CD8-positive, alpha-beta memory T cell (primary cell): Measurements from ENCODE around the gene KBTBD2. TPM values are rescaled to one million over a fixed set of nuclear protein-coding genes. Genes with fewer than 3 reads are reported as not detected.
"Not testable (repeated sequence)": the region's sequence is repeated elsewhere in the genome, so short reads cannot be mapped to it uniquely, and the experiment has no call there.

ENCODE experiments used
- CTCF ChIA-PET: fragments of 350-600 bp; sonication (Branson Sonifier 250); formaldehyde crosslinking; loops from one replicate; lab custom pipeline; 2021; ENCODE audit warnings: antibody characterized with exemption; lab: Charles Lee
- POLR2A ChIA-PET: fragments of 350-600 bp; sonication (Branson Sonifier 250); formaldehyde crosslinking; loops from one replicate; lab custom pipeline; 2021; ENCODE audit warnings: antibody characterized with exemption; lab: Charles Lee
- DNase-seq, 5 donors: peaks; one replicate each; pipeline versions ENCODE4 v3.0.0 to v3.0.0-alpha.2; 2020 to 2022; ENCODE audit warnings: mixed read lengths in 1 of 5
- H3K27ac ChIP-seq: one replicate; pipeline ENCODE4 v1.7.0; 2013; ENCODE audit warnings: low read depth, mild to moderate bottlenecking, low read length, moderate library complexity
- H3K27me3 ChIP-seq: 2 replicates; pipeline ENCODE4 v1.7.0; 2013; ENCODE audit warnings: low read length, mild to moderate bottlenecking; ENCODE audit not compliant: insufficient read depth, poor library complexity, severe bottlenecking
- H3K36me3 ChIP-seq: 2 replicates; pipeline ENCODE4 v1.7.0; 2013; ENCODE audit warnings: mild to moderate bottlenecking, low read length, moderate library complexity; ENCODE audit not compliant: insufficient read depth
- H3K4me1 ChIP-seq: 2 replicates; pipeline ENCODE4 v1.7.0; 2013; ENCODE audit warnings: mild to moderate bottlenecking, low read length, moderate library complexity; ENCODE audit not compliant: insufficient read depth
- H3K4me3 ChIP-seq: 2 replicates; pipeline ENCODE4 v1.7.0; 2013; ENCODE audit warnings: mild to moderate bottlenecking, low read length
- H3K9me3 ChIP-seq: 2 replicates; pipeline ENCODE4 v1.7.0; 2013; ENCODE audit warnings: mild to moderate bottlenecking, low read length
- H3K27ac Mint-ChIP-seq, 8 donors: one replicate each; pipeline ENCODE4 v1.8.0; 2020 to 2021; ENCODE audit warnings: mixed read lengths in 8 of 8, mild to moderate bottlenecking in 6 of 8, inconsistent platforms in 3 of 8, moderate library complexity in 3 of 8
- H3K27me3 Mint-ChIP-seq, 2 donors: one replicate each; pipeline ENCODE4 v1.8.0; 2020 to 2021; ENCODE audit warnings: mixed read lengths in 2 of 2, mild to moderate bottlenecking in 1 of 2, moderate library complexity in 1 of 2
- H3K36me3 Mint-ChIP-seq, 3 donors: one replicate each; pipeline ENCODE4 v1.8.0; 2020 to 2021; ENCODE audit warnings: mixed read lengths in 3 of 3, inconsistent platforms in 1 of 3, mild to moderate bottlenecking in 1 of 3
- H3K4me1 Mint-ChIP-seq, 3 donors: one replicate each; pipeline ENCODE4 v1.8.0; 2020 to 2021; ENCODE audit warnings: mixed read lengths in 3 of 3, inconsistent platforms in 1 of 3, mild to moderate bottlenecking in 1 of 3
- H3K4me3 Mint-ChIP-seq, 7 donors: one replicate each; pipeline ENCODE4 v1.8.0; 2020 to 2021; ENCODE audit warnings: mixed read lengths in 7 of 7, mild to moderate bottlenecking in 6 of 7, moderate library complexity in 4 of 7, inconsistent platforms in 2 of 7
- H3K9me3 Mint-ChIP-seq, 5 donors: one replicate each; pipeline ENCODE4 v1.8.0; 2020 to 2022; ENCODE audit warnings: mixed read lengths in 5 of 5, mild to moderate bottlenecking in 3 of 5, moderate library complexity in 2 of 5, inconsistent platforms in 1 of 5
- polyA plus RNA-seq: library from polyadenylated mRNA; unstranded; fragments of 300-500 nt; fragmentation: Illumina TruSeq; gene quantifications from one replicate; pipeline ENCODE4 v1.2.3, GENCODE V29; 2021
- total RNA-seq, 2 experiments: library from RNA; stranded (reverse); gene quantifications; one replicate each; pipeline ENCODE4 v1.2.3, GENCODE V29; 2021

Gene KBTBD2
- total and polyA plus RNA-seq, 3 experiments from 2014 or later = 21.8 to 24.2 (median 21.9) TPM

DNA sequence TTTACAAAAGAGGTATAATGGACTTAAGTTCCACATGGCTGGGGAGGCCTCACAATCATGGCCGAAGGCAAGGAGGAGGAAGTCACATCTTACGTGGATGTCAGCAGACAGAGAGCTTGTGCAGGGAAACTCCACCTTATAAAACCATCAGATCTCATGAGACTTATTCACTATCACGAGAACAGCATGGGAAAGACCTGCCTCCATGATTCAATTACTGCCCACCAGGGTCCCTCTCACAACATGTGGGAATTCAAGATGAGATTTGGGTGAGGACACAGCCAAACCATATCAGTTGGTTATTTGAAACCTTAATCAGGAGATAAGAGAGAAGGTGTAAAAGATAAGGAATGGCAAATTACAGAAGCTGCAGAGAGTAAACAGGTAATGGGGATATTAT lies 40.9 kb downstream of the KBTBD2 start:
- H3K4me3 ChIP-seq, H3K27ac Mint-ChIP-seq, H3K36me3 ChIP-seq, H3K4me1 Mint-ChIP-seq, POLR2A ChIA-PET, H3K9me3 ChIP-seq, H3K4me1 ChIP-seq, CTCF ChIA-PET, H3K9me3 Mint-ChIP-seq, H3K36me3 Mint-ChIP-seq, H3K27ac ChIP-seq, H3K4me3 Mint-ChIP-seq, H3K27me3 ChIP-seq, DNase-seq: not testable (repeated sequence)
- H3K27me3 Mint-ChIP-seq = peaks cover 16 to 70% of the 10 kb centered on the region in 2 donors

DNA sequence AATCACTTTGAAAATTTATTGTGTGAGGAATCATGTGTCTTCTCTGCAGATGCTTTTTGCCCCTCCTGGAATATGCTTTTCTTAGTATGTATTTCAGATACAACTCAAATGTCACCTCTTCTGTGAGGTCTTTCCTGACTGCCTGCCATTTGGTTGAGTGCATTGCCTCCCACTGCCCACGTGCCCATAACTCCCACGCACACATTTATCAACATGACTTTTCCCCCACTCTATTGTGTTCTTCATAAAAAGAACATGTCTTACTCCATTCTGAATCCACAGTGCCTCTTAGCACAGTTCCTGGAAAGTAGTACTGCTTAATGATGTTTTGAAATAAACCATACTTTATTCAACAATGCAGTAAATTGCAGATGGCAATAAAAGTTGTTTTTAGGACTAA lies 42.9 kb downstream of the KBTBD2 start:
- H3K36me3 Mint-ChIP-seq, H3K4me3 ChIP-seq, H3K9me3 ChIP-seq, H3K9me3 Mint-ChIP-seq, H3K27me3 ChIP-seq, H3K4me1 ChIP-seq, H3K4me1 Mint-ChIP-seq, DNase-seq, H3K27ac Mint-ChIP-seq, H3K27ac ChIP-seq, POLR2A ChIA-PET, H3K4me3 Mint-ChIP-seq, H3K36me3 ChIP-seq: not testable (repeated sequence)
- peaks cover 7 to 56% of the 10 kb centered on the region in 2 donors for H3K27me3 Mint-ChIP-seq
- CTCF ChIA-PET = interaction anchor here (0.6 to 4.2 kb wide), 3 partner anchors 13 to 95 kb away, joined by 4 to 110 read pairs (median 62); partner anchors contain the start of gene KBTBD2

DNA sequence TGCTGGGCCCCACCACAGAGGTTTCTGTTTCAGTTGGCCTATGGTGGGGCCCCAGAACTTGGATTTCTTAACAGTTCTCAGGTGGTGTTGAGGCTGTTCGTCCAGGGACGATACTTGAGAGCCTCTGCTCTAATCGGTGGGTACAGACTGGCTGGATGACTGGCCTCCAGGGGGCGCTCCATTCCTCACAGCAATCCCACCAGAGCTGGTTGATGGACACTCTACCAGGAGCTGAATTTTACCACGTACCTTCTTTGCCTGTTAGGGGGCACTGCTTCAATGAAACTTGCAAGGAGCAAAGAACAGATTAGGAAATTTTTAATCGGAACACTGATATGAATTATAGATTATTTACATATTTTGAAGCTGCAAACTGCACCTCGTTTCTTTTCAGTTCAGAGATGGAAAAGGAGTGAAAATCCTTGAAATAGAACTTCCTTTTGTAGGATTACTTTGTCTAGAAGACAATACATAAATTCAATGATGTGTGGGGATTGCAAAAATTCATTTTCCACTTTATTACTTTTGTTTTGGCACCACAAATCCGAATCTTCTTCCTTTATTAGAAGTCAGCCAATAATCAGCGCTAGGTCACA lies 44.8 kb downstream of the KBTBD2 start:
- Histone ChIP-seq H3K36me3 (no peaks in the 10 kb centered on the region), H3K9me3 (no peaks in the 10 kb centered on the region), H3K4me1 (no peaks in the 10 kb centered on the region), H3K27me3 (peaks cover 6% of the 10 kb centered on the region), H3K4me3 (no peak overlapping the region), H3K27ac (no peak overlapping the region)
- Mint-ChIP-seq H3K4me3 (peak overlapping the region in 3 of 7 donors; percentile 16 to 48 (median 48)), H3K9me3 (no peaks in the 10 kb centered on the region), H3K4me1 (peaks cover 4 to 10% (median 7%) of the 10 kb centered on the region in 3 donors), H3K27me3 (peaks cover 8 to 44% of the 10 kb centered on the region in 2 donors), H3K36me3 (no peaks in the 10 kb centered on the region), H3K27ac (peak overlapping the region in 5 of 8 donors; percentile 1 to 88 (median 43))
- POLR2A ChIA-PET = interaction anchor here (1.1 to 1.4 kb wide), 2 partner anchors 44 to 46 kb away, joined by 6 to 7 read pairs; no protein-coding TSS in a partner anchor
- CTCF ChIA-PET = interaction anchor here (0.6 to 4.2 kb wide), 51 partner anchors 9 to 282 kb away, joined by 3 to 110 read pairs (median 4); partner anchors contain the start of gene KBTBD2
- DNase-seq = peak; percentile 83 to 92 (median 84)

DNA sequence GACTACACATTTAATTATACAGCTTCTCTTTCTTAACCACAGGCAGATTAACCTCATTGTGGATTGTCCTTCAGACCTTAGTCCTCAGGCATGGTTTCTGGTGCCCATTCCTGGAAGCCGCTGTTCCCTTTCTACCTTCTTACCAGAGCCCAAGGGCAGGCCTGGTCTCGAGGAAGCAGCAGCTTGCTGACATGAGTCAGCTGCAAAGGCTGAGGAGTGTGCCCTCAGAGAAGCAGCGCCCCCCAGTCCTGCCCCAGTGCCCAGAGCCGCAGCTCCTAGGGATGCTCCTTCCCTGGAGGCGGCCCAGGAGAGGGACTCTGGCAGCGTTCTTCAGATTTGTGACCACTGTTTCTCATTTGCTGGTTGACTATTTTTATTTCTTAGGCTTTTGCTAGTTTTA lies 46.8 kb downstream of the KBTBD2 start:
- H3K4me3 ChIP-seq, H3K36me3 Mint-ChIP-seq, POLR2A ChIA-PET, H3K27me3 ChIP-seq, DNase-seq, H3K9me3 Mint-ChIP-seq, H3K9me3 ChIP-seq, H3K27ac Mint-ChIP-seq, H3K4me1 Mint-ChIP-seq, H3K27ac ChIP-seq, H3K4me1 ChIP-seq, H3K4me3 Mint-ChIP-seq, H3K36me3 ChIP-seq: not testable (repeated sequence)
- peaks cover 4 to 27% of the 10 kb centered on the region in 2 donors for H3K27me3 Mint-ChIP-seq
- CTCF ChIA-PET = interaction anchor here (1.5 to 4.2 kb wide), 3 partner anchors 46 to 282 kb away, joined by 3 to 110 read pairs (median 62); partner anchors contain the start of gene KBTBD2

- H3K36me3 Mint-ChIP-seq, H3K4me3 Mint-ChIP-seq, H3K4me1 ChIP-seq, H3K9me3 Mint-ChIP-seq, H3K9me3 ChIP-seq, DNase-seq, H3K4me3 ChIP-seq, H3K36me3 ChIP-seq, POLR2A ChIA-PET, H3K27ac Mint-ChIP-seq, H3K4me1 Mint-ChIP-seq, H3K27me3 ChIP-seq, H3K27ac ChIP-seq, CTCF ChIA-PET: not testable (repeated sequence)
- H3K27me3 Mint-ChIP-seq = peaks cover 4 to 17% of the 10 kb centered on the region in 2 donors
These were observed 47.8 kb downstream of the KBTBD2 start for GRCh38 chr7:32843763-32844162.

GRCh38 chr7:32839846-32840245 lies 51.7 kb downstream of the KBTBD2 start:
- H3K36me3 ChIP-seq, H3K9me3 Mint-ChIP-seq, DNase-seq, H3K4me3 Mint-ChIP-seq, H3K36me3 Mint-ChIP-seq, H3K27ac Mint-ChIP-seq, H3K4me1 ChIP-seq, H3K4me3 ChIP-seq, CTCF ChIA-PET, POLR2A ChIA-PET, H3K27me3 ChIP-seq, H3K27me3 Mint-ChIP-seq, H3K4me1 Mint-ChIP-seq, H3K27ac ChIP-seq, H3K9me3 ChIP-seq: not testable (repeated sequence)

- H3K36me3 Mint-ChIP-seq, H3K4me1 ChIP-seq, H3K27me3 ChIP-seq, H3K27ac Mint-ChIP-seq, H3K9me3 ChIP-seq, H3K27ac ChIP-seq, POLR2A ChIA-PET, H3K9me3 Mint-ChIP-seq, H3K36me3 ChIP-seq, H3K4me1 Mint-ChIP-seq, H3K4me3 Mint-ChIP-seq, CTCF ChIA-PET, DNase-seq, H3K4me3 ChIP-seq: not testable (repeated sequence)
- peaks cover 9 to 11% of the 10 kb centered on the region in 2 donors for H3K27me3 Mint-ChIP-seq
These were observed 62.4 kb downstream of the KBTBD2 start for GRCh38 chr7:32828996-32829752.
